ES-I3 (cell line): ENCODE data around the gene PCDHGA1.

Experiments used
- H3K36me3 ChIP-seq: 2 replicates; pipeline ENCODE4 v1.6.1; 2013; ENCODE audit warnings: mild to moderate bottlenecking, low read length, control low read depth, moderate library complexity; ENCODE audit not compliant: insufficient read depth
- H3K4me1 ChIP-seq: 2 replicates; pipeline ENCODE4 v1.6.1; 2013; ENCODE audit warnings: mild to moderate bottlenecking, control low read depth, low read length; ENCODE audit not compliant: insufficient read depth
- H3K9ac ChIP-seq: 2 replicates; pipeline ENCODE4 v1.6.1; 2013; ENCODE audit warnings: low read depth, mild to moderate bottlenecking, low read length, moderate library complexity
- H3K9me3 ChIP-seq: 2 replicates; pipeline ENCODE4 v1.6.1; 2013; ENCODE audit warnings: mild to moderate bottlenecking, low read length, moderate library complexity; ENCODE audit not compliant: control insufficient read depth, insufficient read depth

The PCDHGA1 gene

GRCh38 chr5:141488591-141489561, 158.6 kb downstream of the PCDHGA1 start, which contains the start of gene PCDHGC5:
TSS of gene PCDHGC5 (plus strand) at chr5:141489081. CDS start at chr5:141489241, 160 bp downstream.
- Histone ChIP-seq H3K36me3 (no peaks in the 10 kb centered on the region), H3K9ac (0 out of 2 replicates have a peak within 1 kb of the TSS, but pooled peaks have one; percentile 1), H3K4me1 (peaks cover 24% of the 10 kb centered on the region), H3K9me3 (no peaks in the 10 kb centered on the region)

DNA sequence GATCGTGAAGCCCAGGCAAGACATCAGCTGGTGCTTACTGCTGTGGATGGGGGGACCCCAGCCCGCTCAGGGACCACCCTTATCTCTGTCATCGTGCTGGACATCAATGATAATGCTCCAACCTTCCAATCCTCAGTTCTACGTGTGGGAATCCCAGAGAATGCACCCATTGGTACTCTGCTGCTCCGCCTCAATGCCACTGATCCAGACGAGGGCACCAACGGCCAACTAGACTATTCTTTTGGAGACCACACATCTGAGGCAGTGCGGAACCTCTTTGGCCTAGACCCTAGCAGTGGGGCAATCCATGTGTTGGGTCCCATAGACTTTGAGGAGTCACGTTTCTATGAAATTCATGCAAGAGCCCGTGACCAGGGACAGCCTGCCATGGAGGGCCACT, 159.5 kb downstream of the PCDHGA1 start:
- peaks cover 23% of the 10 kb centered on the region for H3K4me1 ChIP-seq
- H3K36me3 ChIP-seq: no peaks in the 10 kb centered on the region
- no peak overlapping the region for H3K9ac ChIP-seq
- no peaks in the 10 kb centered on the region for H3K9me3 ChIP-seq

DNA sequence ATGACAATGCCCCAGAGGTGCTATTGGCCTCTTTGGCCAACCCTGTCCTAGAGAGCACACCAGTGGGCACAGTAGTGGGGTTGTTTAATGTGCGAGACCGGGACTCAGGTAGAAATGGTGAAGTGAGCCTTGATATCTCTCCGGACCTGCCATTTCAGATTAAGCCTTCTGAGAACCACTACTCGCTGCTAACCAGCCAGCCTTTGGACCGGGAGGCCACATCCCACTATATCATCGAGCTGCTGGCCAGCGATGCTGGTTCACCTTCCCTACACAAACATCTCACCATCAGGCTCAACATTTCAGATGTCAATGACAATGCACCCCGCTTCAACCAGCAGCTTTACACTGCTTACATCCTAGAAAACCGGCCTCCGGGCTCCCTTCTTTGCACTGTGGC, 160.0 kb downstream of the PCDHGA1 start:
- Histone ChIP-seq H3K9ac (no peak overlapping the region), H3K4me1 (peaks cover 23% of the 10 kb centered on the region), H3K36me3 (no peaks in the 10 kb centered on the region), H3K9me3 (no peaks in the 10 kb centered on the region)

- no peaks in the 10 kb centered on the region for H3K9me3 ChIP-seq
- peaks cover 27% of the 10 kb centered on the region for H3K4me1 ChIP-seq
- H3K9ac ChIP-seq: no peak overlapping the region
- H3K36me3 ChIP-seq: no peaks in the 10 kb centered on the region
These were observed 160.5 kb downstream of the PCDHGA1 start for GRCh38 chr5:141490771-141491170.

GRCh38 chr5:141491323-141492167, 161.2 kb downstream of the PCDHGA1 start:
- peaks cover 31% of the 10 kb centered on the region for H3K4me1 ChIP-seq

GRCh38 chr5:141492168-141492885, 162.0 kb downstream of the PCDHGA1 start:
- H3K4me1 ChIP-seq: peaks cover 31% of the 10 kb centered on the region
- H3K36me3 ChIP-seq: no peaks in the 10 kb centered on the region
- H3K9ac ChIP-seq: no peak overlapping the region
- H3K9me3 ChIP-seq: no peaks in the 10 kb centered on the region

More at GRCh38 chr5:141491323-141492167, 161.2 kb downstream of the PCDHGA1 start:
- Histone ChIP-seq H3K9ac (no peak overlapping the region), H3K9me3 (no peaks in the 10 kb centered on the region), H3K36me3 (no peaks in the 10 kb centered on the region)

- Histone ChIP-seq H3K4me1 (peaks cover 22% of the 10 kb centered on the region), H3K9me3 (no peaks in the 10 kb centered on the region), H3K36me3 (no peaks in the 10 kb centered on the region), H3K9ac (peak overlapping the region; percentile 56; the same call in 1 of the 2 replicates)
These were observed 163.4 kb downstream of the PCDHGA1 start for GRCh38 chr5:141493500-141494422.

DNA sequence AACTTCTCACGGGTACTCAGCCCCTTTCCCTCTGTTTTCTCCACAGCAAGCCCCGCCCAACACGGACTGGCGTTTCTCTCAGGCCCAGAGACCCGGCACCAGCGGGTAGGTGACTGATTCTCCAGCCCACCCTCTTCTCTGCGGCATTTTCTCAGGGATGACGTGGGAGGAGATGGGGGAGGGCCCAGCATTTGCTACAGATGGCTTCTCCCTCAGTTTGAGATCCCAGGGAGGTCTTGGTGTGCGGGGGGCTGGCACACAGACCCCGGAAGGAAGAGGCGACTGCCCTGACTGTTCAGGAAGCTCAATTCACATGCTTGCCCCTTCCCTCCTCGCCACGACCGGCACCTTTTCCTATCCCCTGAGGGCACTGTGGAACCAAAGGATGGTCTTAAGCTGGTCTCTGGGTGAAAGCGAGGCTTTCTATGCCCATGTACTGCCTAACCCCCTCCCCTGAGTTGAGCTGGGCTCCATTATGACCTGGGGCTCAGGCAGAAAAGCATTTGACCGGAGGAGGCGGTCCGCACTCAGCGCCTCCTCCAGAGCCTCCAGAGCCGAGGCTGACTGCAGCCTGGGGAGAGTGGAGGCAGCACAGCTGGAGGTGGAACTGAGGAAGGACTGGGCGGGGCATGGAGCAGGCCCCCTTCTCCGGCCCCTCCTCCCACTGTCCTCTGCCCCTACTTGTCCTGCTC, 164.6 kb downstream of the PCDHGA1 start:
- Histone ChIP-seq H3K9ac (peak overlapping the region; percentile 56), H3K9me3 (no peaks in the 10 kb centered on the region), H3K36me3 (no peaks in the 10 kb centered on the region), H3K4me1 (peaks cover 18% of the 10 kb centered on the region)

- H3K9ac ChIP-seq: peak overlapping the region; percentile 56
- peaks cover 18% of the 10 kb centered on the region for H3K4me1 ChIP-seq
- no peaks in the 10 kb centered on the region for H3K9me3 ChIP-seq
- H3K36me3 ChIP-seq: no peaks in the 10 kb centered on the region
These were observed 165.1 kb downstream of the PCDHGA1 start for GRCh38 chr5:141495453-141495811.

- Histone ChIP-seq H3K4me1 (peaks cover 18% of the 10 kb centered on the region), H3K9ac (no peak overlapping the region; the same call in 1 of the 2 replicates), H3K36me3 (no peaks in the 10 kb centered on the region), H3K9me3 (no peaks in the 10 kb centered on the region)
These were observed 165.7 kb downstream of the PCDHGA1 start for GRCh38 chr5:141496038-141496437.

DNA sequence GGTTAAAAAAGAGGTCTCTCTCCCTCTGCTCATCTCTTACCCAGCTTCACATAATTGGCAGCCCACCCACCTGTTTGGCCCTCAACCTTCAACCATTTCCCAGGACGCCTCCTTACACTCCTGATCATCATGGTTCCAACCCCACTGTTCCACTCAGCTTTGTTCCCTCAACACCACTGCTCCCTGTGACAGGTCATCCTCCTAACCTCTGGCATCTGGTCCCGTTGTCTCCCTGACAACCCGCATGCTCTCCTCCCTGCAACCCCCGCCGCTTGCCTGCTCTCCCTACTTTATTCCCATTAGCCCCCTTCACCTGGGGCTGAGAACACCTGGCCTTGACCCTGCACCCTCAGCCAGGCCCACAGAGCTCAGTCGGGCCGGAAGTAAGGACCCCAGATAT, 171.4 kb downstream of the PCDHGA1 start:
- Histone ChIP-seq H3K4me1 (no peaks in the 10 kb centered on the region), H3K36me3 (no peaks in the 10 kb centered on the region), H3K9ac (no peak overlapping the region), H3K9me3 (no peaks in the 10 kb centered on the region)

DNA sequence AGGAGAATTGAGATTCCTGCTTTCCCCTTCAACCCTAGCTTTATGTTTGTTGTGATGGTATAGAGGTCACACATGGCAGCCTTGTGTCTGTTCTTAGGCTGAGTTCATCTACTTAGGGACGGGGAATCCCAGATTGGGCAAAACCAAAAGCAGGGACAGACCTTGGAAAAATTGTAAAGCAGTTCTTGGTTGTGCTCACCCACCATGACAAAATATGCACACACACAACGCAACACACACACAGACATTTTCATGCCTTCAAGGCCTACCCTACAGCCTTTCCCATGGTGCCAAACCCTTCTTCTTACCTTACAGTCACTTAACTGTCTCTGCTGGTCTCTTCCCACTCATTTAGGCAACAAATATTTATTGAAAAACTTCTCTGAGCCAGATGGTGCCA, 173.4 kb downstream of the PCDHGA1 start:
- peaks cover 11% of the 10 kb centered on the region for H3K4me1 ChIP-seq
- no peak overlapping the region for H3K9ac ChIP-seq
- no peaks in the 10 kb centered on the region for H3K36me3 ChIP-seq
- H3K9me3 ChIP-seq: no peaks in the 10 kb centered on the region

GRCh38 chr5:141504216-141504615, 173.9 kb downstream of the PCDHGA1 start:
- no peaks in the 10 kb centered on the region for H3K36me3 ChIP-seq
- H3K4me1 ChIP-seq: peaks cover 12% of the 10 kb centered on the region
- H3K9me3 ChIP-seq: no peaks in the 10 kb centered on the region
- no peak overlapping the region for H3K9ac ChIP-seq
